ENCODE data around the gene TM9SF3.

DNA sequence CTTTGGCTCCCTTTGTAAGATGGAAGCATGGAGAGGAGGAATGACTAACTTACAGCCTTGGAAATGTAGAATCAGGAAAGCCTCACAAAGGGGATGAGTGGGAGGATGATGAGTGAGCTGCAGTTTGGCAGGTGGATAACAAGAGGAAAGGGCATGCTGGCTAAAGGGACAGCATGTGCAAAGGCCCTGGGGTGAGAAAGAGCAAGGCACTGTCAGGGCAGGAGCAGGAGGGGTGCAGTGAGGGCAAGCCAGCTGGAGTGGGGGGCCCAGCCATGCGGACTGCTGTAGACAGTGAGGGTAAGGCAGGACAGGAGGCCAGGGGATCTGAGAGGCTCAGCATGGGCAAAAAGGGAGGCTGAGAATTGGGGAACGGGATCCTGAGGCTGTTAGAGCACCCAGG is 93.6 kb downstream of the TM9SF3 start:
- TF ChIP-seq MXI1 (IDR thresholded peaks at IDR 0.05; ENCODE audit: borderline replicate concordance, low read depth, low read length), result no peak
- TF ChIP-seq POLR2A (IDR thresholded peaks at IDR 0.05; ENCODE audit: low read depth, low read length), result no peak
- TF ChIP-seq, protein P1, sequence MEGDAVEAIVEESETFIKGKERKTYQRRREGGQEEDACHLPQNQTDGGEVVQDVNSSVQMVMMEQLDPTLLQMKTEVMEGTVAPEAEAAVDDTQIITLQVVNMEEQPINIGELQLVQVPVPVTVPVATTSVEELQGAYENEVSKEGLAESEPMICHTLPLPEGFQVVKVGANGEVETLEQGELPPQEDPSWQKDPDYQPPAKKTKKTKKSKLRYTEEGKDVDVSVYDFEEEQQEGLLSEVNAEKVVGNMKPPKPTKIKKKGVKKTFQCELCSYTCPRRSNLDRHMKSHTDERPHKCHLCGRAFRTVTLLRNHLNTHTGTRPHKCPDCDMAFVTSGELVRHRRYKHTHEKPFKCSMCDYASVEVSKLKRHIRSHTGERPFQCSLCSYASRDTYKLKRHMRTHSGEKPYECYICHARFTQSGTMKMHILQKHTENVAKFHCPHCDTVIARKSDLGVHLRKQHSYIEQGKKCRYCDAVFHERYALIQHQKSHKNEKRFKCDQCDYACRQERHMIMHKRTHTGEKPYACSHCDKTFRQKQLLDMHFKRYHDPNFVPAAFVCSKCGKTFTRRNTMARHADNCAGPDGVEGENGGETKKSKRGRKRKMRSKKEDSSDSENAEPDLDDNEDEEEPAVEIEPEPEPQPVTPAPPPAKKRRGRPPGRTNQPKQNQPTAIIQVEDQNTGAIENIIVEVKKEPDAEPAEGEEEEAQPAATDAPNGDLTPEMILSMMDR (conservative IDR thresholded peaks at IDR 0.05; ENCODE audit: low read depth, low read length), result no peak
- no peak for TF ChIP-seq RCOR1 (IDR thresholded peaks at IDR 0.05; ENCODE audit: insufficient replicate concordance, low read length)
- no peak for TF ChIP-seq CEBPB (IDR thresholded peaks at IDR 0.05; ENCODE audit: low read depth, low read length)
- TF ChIP-seq SMC3 (IDR thresholded peaks at IDR 0.05; ENCODE audit: low read depth, low read length), result no peak
- TF ChIP-seq BHLHE40 (IDR thresholded peaks at IDR 0.05; ENCODE audit: low read depth, low read length), result no peak
